Bone marrow (tissue), 2 donors: ENCODE data around the gene ENTPD6.
"Not testable (repeated sequence)": the region's sequence is repeated elsewhere in the genome, so short reads cannot be mapped to it uniquely, and the experiment has no call there.

Source experiments
- DNase-seq, 2 donors: peaks; one replicate each; lab custom pipeline; 2025; lab: John Stamatoyannopoulos, UW

The ENTPD6 gene

GRCh38 chr20:25257130-25257529, 61.6 kb downstream of the ENTPD6 start:
- DNase-seq = no peak

- DNase-seq = no peak
Observed at GRCh38 chr20:25257756-25258475, 62.4 kb downstream of the ENTPD6 start.

GRCh38 chr20:25258476-25258805, 62.9 kb downstream of the ENTPD6 start:
- DNase-seq = no peak

GRCh38 chr20:25258828-25259227, 63.3 kb downstream of the ENTPD6 start:
- no peak for DNase-seq

- DNase-seq = no peak
Observed at GRCh38 chr20:25259358-25259757, 63.8 kb downstream of the ENTPD6 start.

GRCh38 chr20:25259788-25260254, 64.3 kb downstream of the ENTPD6 start:
- DNase-seq = no peak

GRCh38 chr20:25260770-25261437, 65.4 kb downstream of the ENTPD6 start:
- not testable (repeated sequence) for DNase-seq

GRCh38 chr20:25269057-25269832, 73.7 kb downstream of the ENTPD6 start:
- DNase-seq = no peak

- no peak for DNase-seq
Observed at GRCh38 chr20:25269833-25270170, 74.3 kb downstream of the ENTPD6 start.

GRCh38 chr20:25270829-25271251, 75.3 kb downstream of the ENTPD6 start:
- no peak for DNase-seq

GRCh38 chr20:25271486-25272222, 76.1 kb downstream of the ENTPD6 start:
- no peak for DNase-seq

- no peak for DNase-seq
Observed at GRCh38 chr20:25272223-25273000, 76.9 kb downstream of the ENTPD6 start.

GRCh38 chr20:25273046-25273445, 77.5 kb downstream of the ENTPD6 start:
- no peak for DNase-seq

GRCh38 chr20:25273541-25274358, 78.2 kb downstream of the ENTPD6 start:
- DNase-seq = no peak

GRCh38 chr20:25274481-25274880, 79.0 kb downstream of the ENTPD6 start:
- no peak for DNase-seq

GRCh38 chr20:25274891-25275812, 79.6 kb downstream of the ENTPD6 start:
- DNase-seq = no peak

GRCh38 chr20:25275813-25276532, 80.5 kb downstream of the ENTPD6 start:
- DNase-seq = no peak
